ENCODE data around the gene VSTM2L.

VSTM2L gene

GRCh38 chr20:37899105-37900045 is 3.6 kb upstream of the VSTM2L start:
- no peak for DNase-seq (ENCODE audit: low read depth in 2 of 2)

DNA sequence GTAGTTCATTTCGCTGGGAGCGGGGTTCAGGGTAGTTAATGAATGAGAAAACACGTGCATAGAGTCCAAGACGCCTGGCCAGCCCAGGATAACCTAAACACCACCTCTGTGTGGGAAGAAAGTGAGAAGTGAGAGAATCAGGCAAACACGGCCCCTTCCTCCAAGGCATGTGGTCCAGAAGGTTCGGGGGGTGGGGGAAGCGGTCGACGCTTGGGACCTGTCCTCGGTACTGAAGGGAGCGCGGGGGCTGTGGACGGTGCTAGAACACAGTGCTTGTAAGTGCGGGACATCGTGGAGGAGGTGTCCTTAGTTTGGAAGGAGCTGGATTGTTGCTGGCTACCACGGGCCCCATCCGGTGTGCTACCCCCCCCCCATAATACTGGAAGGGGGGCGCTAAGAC is 1.7 kb upstream of the VSTM2L start:
- no peak for DNase-seq (ENCODE audit: low read depth in 2 of 2)

- no peak for DNase-seq (ENCODE audit: low read depth in 2 of 2)
These were observed 1.0 kb upstream of the VSTM2L start for GRCh38 chr20:37901654-37902503.

DNA sequence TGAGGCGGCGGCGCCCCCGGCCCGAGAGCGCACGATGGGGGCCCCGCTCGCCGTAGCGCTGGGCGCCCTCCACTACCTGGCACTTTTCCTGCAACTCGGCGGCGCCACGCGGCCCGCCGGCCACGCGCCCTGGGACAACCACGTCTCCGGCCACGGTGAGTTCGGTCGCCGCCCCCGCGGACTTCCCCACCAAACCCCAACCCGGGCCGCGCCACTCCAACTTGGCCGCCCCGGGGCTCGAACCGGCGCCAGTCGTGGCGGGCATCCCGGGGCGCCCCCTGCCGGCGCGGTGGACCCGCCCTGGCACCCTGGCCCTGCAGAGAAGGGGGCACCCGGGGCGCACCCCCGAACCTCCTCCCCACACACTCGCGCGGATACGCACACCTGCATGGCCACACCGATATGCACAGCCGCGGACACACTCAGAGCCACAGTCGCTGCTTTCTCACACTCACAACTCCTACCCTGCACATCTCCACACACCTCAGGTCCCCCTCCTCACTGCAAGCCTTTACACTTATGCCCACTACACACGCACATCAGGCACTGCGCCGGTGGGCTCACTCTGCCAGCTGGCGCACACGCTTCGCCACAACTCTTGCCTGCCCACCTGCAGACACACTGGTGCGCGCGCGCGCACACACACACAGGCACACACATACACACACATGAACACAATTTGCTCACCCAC is 535 bp downstream of the VSTM2L start:
- no peak for DNase-seq (ENCODE audit: low read depth in 2 of 2)

GRCh38 chr20:37904008-37904642 is 1.2 kb downstream of the VSTM2L start:
- no peak for DNase-seq (ENCODE audit: low read depth in 2 of 2)

DNA sequence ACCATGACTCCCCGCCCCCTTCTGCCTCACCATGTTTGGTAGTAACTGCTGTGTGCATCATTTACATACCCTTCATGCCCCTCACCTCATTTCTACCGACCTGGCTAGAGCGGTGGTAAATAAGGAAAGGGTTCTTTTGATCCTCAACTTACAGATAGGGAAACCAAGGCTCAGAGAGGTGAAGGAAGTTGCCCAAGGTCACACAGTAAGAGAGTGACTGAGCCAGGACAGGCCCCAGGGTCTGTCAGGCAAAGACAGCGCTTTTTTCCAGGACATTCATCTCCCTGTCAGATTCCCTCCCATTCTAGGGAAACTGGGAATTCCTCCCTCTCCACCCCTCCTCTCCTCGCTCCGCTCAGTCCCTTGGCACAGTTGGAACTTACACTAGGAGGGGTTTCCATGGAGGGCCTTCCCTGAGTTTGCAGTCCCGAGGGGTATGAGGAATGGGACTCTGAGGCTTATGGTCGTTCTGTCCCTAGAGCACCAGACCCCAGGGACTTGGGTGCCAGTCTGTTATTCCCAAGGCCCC is 2.0 kb downstream of the VSTM2L start:
- no peak for DNase-seq (ENCODE audit: low read depth in 2 of 2)

GRCh38 chr20:37905671-37906613 is 3.0 kb downstream of the VSTM2L start:
- DNase-seq (ENCODE audit: low read depth in 2 of 2): no peak

DNA sequence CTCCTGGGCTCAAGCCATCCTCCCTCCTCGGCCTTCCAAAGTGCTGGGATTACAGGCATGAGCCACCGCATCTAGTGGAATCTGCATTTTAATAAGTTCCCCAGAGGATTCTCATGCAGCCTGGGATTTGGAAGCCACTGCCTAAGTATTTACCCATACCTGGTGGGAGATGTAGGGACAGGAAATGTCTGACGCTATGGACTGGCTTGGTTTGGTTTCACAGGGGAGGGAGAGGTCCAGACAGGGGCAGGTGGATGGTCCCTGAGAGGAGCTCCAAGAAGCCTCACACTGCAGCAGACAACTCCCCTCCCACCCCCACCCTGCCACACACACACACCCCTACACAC is 4.4 kb downstream of the VSTM2L start:
- DNase-seq (ENCODE audit: low read depth in 2 of 2): no peak

GRCh38 chr20:37907677-37908401 is 4.9 kb downstream of the VSTM2L start:
- DNase-seq (ENCODE audit: low read depth in 2 of 2): no peak

GRCh38 chr20:37911261-37911660 is 8.3 kb downstream of the VSTM2L start:
- DNase-seq (ENCODE audit: low read depth in 2 of 2): no peak

GRCh38 chr20:37911838-37912281 is 8.9 kb downstream of the VSTM2L start:
- no peak for DNase-seq (ENCODE audit: low read depth in 2 of 2)

- DNase-seq (ENCODE audit: low read depth in 2 of 2): no peak
These were observed 9.9 kb downstream of the VSTM2L start for GRCh38 chr20:37912874-37913273.

DNA sequence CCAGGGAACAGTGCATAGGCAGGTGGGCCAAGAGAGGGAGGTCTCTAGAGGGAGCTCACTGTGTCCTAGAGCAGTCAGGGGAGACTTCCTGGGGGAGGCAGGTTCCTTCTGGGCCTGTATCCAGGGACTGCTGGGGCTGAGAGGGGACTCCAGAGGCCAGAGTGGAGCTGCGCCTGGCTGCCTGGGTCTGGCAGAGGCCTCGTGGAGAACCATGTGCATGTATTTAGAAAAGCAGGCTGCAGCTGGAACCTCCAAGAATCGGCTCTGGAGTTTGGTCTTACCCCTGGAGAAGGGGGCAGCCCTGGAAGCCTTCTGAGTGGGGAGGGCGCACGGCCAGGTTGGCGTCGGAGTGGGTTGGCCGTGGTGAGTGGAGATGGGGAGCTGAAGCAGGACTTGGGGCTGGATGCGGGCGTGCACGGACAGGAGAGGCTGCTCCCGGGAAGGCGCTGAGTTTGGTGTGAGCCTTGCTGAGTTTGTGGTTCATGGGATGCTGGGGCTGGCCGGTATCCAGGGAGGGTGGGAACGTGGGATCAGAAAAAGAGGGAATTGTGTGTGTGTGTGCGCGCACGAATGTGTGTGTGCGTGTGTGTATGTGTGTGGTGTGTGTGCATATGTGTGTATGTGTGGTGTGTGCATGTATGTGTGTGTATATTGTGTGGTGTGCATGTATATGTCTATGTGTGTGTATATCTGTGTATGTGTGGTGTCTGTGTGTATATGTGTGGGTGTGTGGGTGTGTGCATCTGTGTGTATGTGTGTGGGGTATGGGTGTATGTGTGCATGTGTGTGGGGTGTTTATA is 10.8 kb downstream of the VSTM2L start:
- no peak for DNase-seq (ENCODE audit: low read depth in 2 of 2)

GRCh38 chr20:37914367-37914671 is 11.4 kb downstream of the VSTM2L start:
- no peak for DNase-seq (ENCODE audit: low read depth in 2 of 2)

GRCh38 chr20:37914672-37915433 is 11.9 kb downstream of the VSTM2L start:
- DNase-seq (ENCODE audit: low read depth in 2 of 2): no peak

- DNase-seq (ENCODE audit: low read depth in 2 of 2): no peak
These were observed 12.5 kb downstream of the VSTM2L start for GRCh38 chr20:37915434-37915787.

DNA sequence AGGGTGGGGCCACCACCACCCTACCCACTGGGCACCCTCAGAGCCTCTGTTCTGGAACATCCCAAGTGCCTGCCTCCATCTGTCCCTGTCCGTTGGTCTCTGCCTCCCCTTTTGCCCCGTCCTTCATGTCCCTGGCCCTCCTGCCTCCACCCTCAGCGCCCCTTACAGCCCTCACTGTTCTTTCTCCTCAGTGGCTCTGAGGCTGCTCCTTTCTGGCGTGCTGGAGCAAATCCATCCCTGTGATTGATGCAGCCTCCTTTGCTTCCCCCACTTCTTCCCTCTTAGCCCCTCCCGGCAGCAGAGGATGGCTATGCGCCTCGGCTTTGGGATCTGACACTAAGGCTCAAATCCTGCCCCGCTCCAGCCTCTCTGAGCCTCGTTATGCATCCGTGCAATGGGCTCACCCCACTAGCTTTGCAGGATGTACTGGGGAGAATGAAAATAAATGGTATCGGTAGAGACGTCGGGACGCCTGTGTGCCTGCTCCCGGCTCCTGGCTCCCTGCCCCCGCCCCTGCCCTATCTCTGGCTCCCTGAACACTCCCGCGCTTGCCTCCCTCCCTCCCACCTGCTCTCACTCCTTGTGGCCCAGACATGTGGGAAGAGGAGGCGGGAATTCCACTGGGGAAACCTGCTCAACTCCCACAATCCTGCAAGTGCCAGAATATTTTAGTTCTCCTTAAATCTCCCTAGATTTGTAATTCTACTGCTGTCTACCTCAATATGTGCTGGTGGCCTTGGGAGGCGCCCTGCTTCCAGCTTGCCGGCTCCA is 13.1 kb downstream of the VSTM2L start:
- no peak for DNase-seq (ENCODE audit: low read depth in 2 of 2)

- no peak for DNase-seq (ENCODE audit: low read depth in 2 of 2)
These were observed 14.5 kb downstream of the VSTM2L start for GRCh38 chr20:37917461-37917860.
